K562 (cell line): ENCODE results near the gene CELF4. TPM values are rescaled to one million over a fixed set of nuclear protein-coding genes. Genes with fewer than 3 reads are reported as not detected.

ENCODE experiments used
- ATAC-seq: fragments of 200-7000 bp; cut with Tn5 transposase; 3 replicates; pipeline ENCODE4 v1.9.1; 2020; ENCODE audit warnings: moderate library complexity
- BruUV-seq: library from RNA; stranded (reverse); fragments of 400-500 nt; replicated peaks from 2 replicates; lab custom pipeline; 2021; lab: Mats Ljungman, UMichigan
- CTCF ChIA-PET: fragments of 300-600 bp; formaldehyde crosslinking; extraction: SDS; loops from one replicate; lab custom pipeline; 2021; ENCODE audit warnings: low intra/inter-chr PET ratio; lab: Yijun Ruan, JAX
- POLR2A ChIA-PET: fragments of 300-600, 350-650 bp; sonication (Branson Sonifier 250); formaldehyde crosslinking; extraction: SDS; loops from one replicate; lab custom pipeline; 2021; ENCODE audit warnings: antibody characterized with exemption, inconsistent platforms; lab: Yijun Ruan, JAX
- DNase-seq, 4 experiments: peaks; one replicate each; pipeline versions ENCODE4 v3.0.0 to v3.0.0-alpha.2; 2011 to 2018; ENCODE audit warnings: low spot score in 3 of 4, mixed read lengths in 3 of 4; ENCODE audit errors: extremely low read depth in 1 of 4
- FAIRE-seq: peaks from 2 replicates; lab custom pipeline; 2011; peaks lifted over from hg19 to GRCh38; lab: Jason Lieb, UNC
- H2AFZ ChIP-seq: 2 replicates; pipeline ENCODE4 v1.6.0; 2011; ENCODE audit warnings: low read depth, low read length, control low read depth, inconsistent platforms
- H3K27ac ChIP-seq: fragments of 200-600 bp; 3 replicates; pipeline ENCODE4 v1.8.0; 2011; ENCODE audit warnings: low read depth, mild to moderate bottlenecking, control low read depth, inconsistent platforms, low read length, moderate library complexity, mixed read lengths; ENCODE audit errors: extremely low read depth
- H3K27me3 ChIP-seq, 2 experiments: fragments of 300-600 bp in 1 of 2; 2 replicates in 1 of 2; 3 replicates in 1 of 2; pipeline versions ENCODE4 v1.6.0 to v1.8.0; 2011; ENCODE audit warnings: inconsistent platforms in 2 of 2, low read length in 2 of 2, mild to moderate bottlenecking in 1 of 2, mixed read lengths in 1 of 2, moderate library complexity in 1 of 2; ENCODE audit not compliant: control insufficient read depth in 2 of 2, insufficient read depth in 2 of 2
- H3K36me3 ChIP-seq: fragments of 300-600 bp; 3 replicates; pipeline ENCODE4 v1.8.0; 2011; ENCODE audit warnings: mild to moderate bottlenecking, low read length, inconsistent platforms; ENCODE audit not compliant: control insufficient read depth, insufficient read depth
- H3K4me1 ChIP-seq, 2 experiments: fragments of 200-600 bp in 1 of 2; replicated peaks in 1 of 2; 2 replicates in 1 of 2; 3 replicates in 1 of 2; pipeline versions ENCODE4 v1.5.1 to v1.8.0; 2011; ENCODE audit warnings: inconsistent platforms in 2 of 2, low read length in 2 of 2, mild to moderate bottlenecking in 1 of 2, mixed read lengths in 1 of 2, moderate library complexity in 1 of 2; ENCODE audit not compliant: control insufficient read depth in 2 of 2, insufficient read depth in 2 of 2
- H3K4me2 ChIP-seq: 2 replicates; pipeline ENCODE4 v1.6.1; 2011; ENCODE audit warnings: low read length, control low read depth, inconsistent platforms, mixed read lengths; ENCODE audit not compliant: insufficient read depth
- H3K4me3 ChIP-seq: fragments of 200-600 bp; sonication (generic), shearing (Covaris generic); 2 replicates; pipeline ENCODE4 v1.5.1; 2016; ENCODE audit warnings: control low read depth, inconsistent platforms
- H3K79me2 ChIP-seq: fragments of 200-600 bp; 3 replicates; pipeline ENCODE4 v1.8.0; 2011; ENCODE audit warnings: low read length, inconsistent platforms; ENCODE audit not compliant: control insufficient read depth, insufficient read depth
- H3K9ac ChIP-seq, 2 experiments: 2 replicates each; pipeline versions ENCODE4 v1.6.0 to v1.6.1; 2011; ENCODE audit warnings: low read depth in 2 of 2, low read length in 2 of 2, control low read depth in 1 of 2, inconsistent platforms in 1 of 2, mild to moderate bottlenecking in 1 of 2, mixed read lengths in 1 of 2; ENCODE audit not compliant: insufficient read depth in 1 of 2
- H3K9me1 ChIP-seq: one replicate; pipeline ENCODE4 v1.6.0; 2011; ENCODE audit warnings: inconsistent platforms, mild to moderate bottlenecking, low read length, moderate library complexity; ENCODE audit not compliant: control insufficient read depth, insufficient read depth
- H3K9me3 ChIP-seq: replicated peaks from 2 replicates; pipeline ENCODE4 v1.5.1; 2011; ENCODE audit warnings: low read depth, low read length, inconsistent platforms; ENCODE audit not compliant: control insufficient read depth, insufficient read depth
- H4K20me1 ChIP-seq: replicated peaks from 2 replicates; pipeline ENCODE4 v1.6.1; 2011; ENCODE audit warnings: low read length, inconsistent platforms, mixed read lengths; ENCODE audit not compliant: control insufficient read depth, insufficient read depth
- BRD4 ChIP-seq: fragments of 200-600 bp; sonication (generic); IDR thresholded peaks from 2 replicates; pipeline ENCODE4 v1.6.1; 2017; ENCODE audit warnings: inconsistent platforms
- NCOA1 ChIP-seq: fragments of 450-650 bp; IDR thresholded peaks from 2 replicates; pipeline ENCODE4 v1.6.1; 2016; ENCODE audit warnings: low read depth
- PTBP1 ChIP-seq: fragments of 200-400 bp; formaldehyde crosslinking; IDR thresholded peaks from 2 replicates; pipeline ENCODE4 v1.6.1; 2017; ENCODE audit warnings: low read depth, low read length
- SMAD1 ChIP-seq: fragments of 150-350 bp; IDR thresholded peaks from 2 replicates; pipeline ENCODE4 v1.6.1; 2014; ENCODE audit warnings: low read length, low read depth; ENCODE audit not compliant: partially characterized antibody
- TAF1 ChIP-seq: IDR thresholded peaks from 2 replicates; pipeline ENCODE4 v1.6.1; 2011; ENCODE audit warnings: mild to moderate bottlenecking, low read length, moderate library complexity; ENCODE audit not compliant: insufficient read depth, control insufficient read depth, severe bottlenecking; ENCODE audit errors: extremely low read depth
- TCF7L2 ChIP-seq: fragments of 150-350 bp; IDR thresholded peaks from 2 replicates; pipeline ENCODE4 v1.6.1; 2016; ENCODE audit warnings: low read depth, mild to moderate bottlenecking, low read length, moderate library complexity
- ZNF232 ChIP-seq: sonication (generic); formaldehyde crosslinking; IDR thresholded peaks from 2 replicates; pipeline ENCODE4 v1.8.0; 2022; ENCODE audit warnings: mild to moderate bottlenecking, missing genetic modification reagents
- ZNF316 ChIP-seq: fragments of 450-650 bp; IDR thresholded peaks from 2 replicates; pipeline ENCODE4 v1.6.1; 2016
- ZNF589 ChIP-seq: fragments of 200-800 bp; sonication (Bioruptor generic); IDR thresholded peaks from 2 replicates; pipeline ENCODE4 v1.6.1; 2016; ENCODE audit warnings: low read depth, missing genetic modification characterization, missing compliant biosample characterization
- WGBS: fragments of 100-300 bp; shearing (Covaris generic); methylation state at CpG from one replicate; pipeline ENCODE4 v1.1.6; 2016; ENCODE audit warnings: low coverage, mixed read lengths; ENCODE audit not compliant: insufficient coverage; ENCODE audit errors: missing lambda C conversion rate; 5-methylcytosine and 5-hydroxymethylcytosine counted together
- in situ Hi-C: fragments of 300-500 bp; cut with MboI; formaldehyde crosslinking; loops from 4 replicates; pipeline ENCODE4 v1.15.0; 2018; ENCODE audit warnings: inconsistent platforms, mixed read lengths
- intact Hi-C: fragments of 100-400 bp; cut with micrococcal nuclease; formaldehyde crosslinking; loops from 2 replicates; pipeline ENCODE4 v1.14.2; 2022
- polyA plus RNA-seq, 8 experiments: library from polyadenylated mRNA; depleted of rRNA in 4 of 8; stranded (reverse) in 5 of 8; unstranded in 3 of 8; fragments of >200 nt; fragmentation: Nextera tagmentation in 2 of 8; fragmentation: Illumina TruSeq in 1 of 8; extraction: Ambion mirVana in 2 of 8; extraction: Trizol in 1 of 8; gene quantifications; 2 replicates each; pipeline versions ENCODE4 v1.2.1 to v1.2.3, GENCODE V29; 2011 to 2014; ENCODE audit warnings: inconsistent platforms in 1 of 8, missing spikeins in 1 of 8
- total RNA-seq, 7 experiments: library from RNA; depleted of rRNA in 6 of 7; stranded (reverse); fragments of >200 nt in 6 of 7; fragmentation: Illumina TruSeq in 2 of 7; extraction: Trizol in 2 of 7; gene quantifications; 2 replicates each; pipeline versions ENCODE4 v1.2.1 to v1.2.3, GENCODE V29; 2011 to 2021; ENCODE audit warnings: low replicate concordance in 1 of 7

Gene CELF4
- total and polyA plus RNA-seq, 9 of the 15 experiments (the other 6 are each of a cell fraction or from before 2014, with no cell fraction given): 0.04 to 0.24 (median 0.07) TPM; not detected in 3

- Histone ChIP-seq H3K79me2 (no peaks in the 10 kb centered on the region), H3K9me1 (peaks cover 5% of the 10 kb centered on the region), H3K4me2 (no peak overlapping the region), H3K4me3 (no peak overlapping the region), H3K9me3 (no peaks in the 10 kb centered on the region), H3K4me1 (peaks cover 0 to 8% of the 10 kb centered on the region in 2 experiments; a peak in 3 of 5 replicates), H3K27ac (no peak overlapping the region), H3K27me3 (peaks cover 0 to 10% of the 10 kb centered on the region in 2 experiments; a peak in 2 of 5 replicates), H3K9ac (no peak overlapping the region), H3K36me3 (no peaks in the 10 kb centered on the region), H4K20me1 (0 out of 2 replicates have a peak, but pooled peaks cover 6% of the 10 kb centered on the region), H2AFZ (no peak overlapping the region)
- FAIRE-seq (no peak), ATAC-seq (no peak), DNase-seq (no peak)
- in situ Hi-C loops: no loop called here
- no TSS peak for BruUV-seq
- 0% methylated on average over 5 of the region's 5 CpGs for WGBS
- ChIA-PET POLR2A (interaction anchor here (0.6 kb wide), 1 partner anchor 62 kb away, joined by 4 read pairs; no protein-coding TSS in a partner anchor), CTCF (no interaction called here)
- intact Hi-C loops: no loop called here
- no peak for TF ChIP-seq ZNF232 (CRISPR knock-in tag)
- no peak for TF ChIP-seq BRD4
- no peak for TF ChIP-seq ZNF589 (CRISPR knock-in tag)
- TF ChIP-seq PTBP1: no peak
- no peak for TF ChIP-seq TAF1
- no peak for TF ChIP-seq ZNF316
- TF ChIP-seq SMAD1: no peak
- no peak for TF ChIP-seq NCOA1
- no peak for TF ChIP-seq TCF7L2
Measured at GRCh38 chr18:37396971-37397720, 168.5 kb downstream of the CELF4 start.
